NAMALWA (cell line): ENCODE data around the gene AMDHD1.
"Not testable (repeated sequence)": the region's sequence is repeated elsewhere in the genome, so short reads cannot be mapped to it uniquely, and the experiment has no call there.

ENCODE experiments used
- DNase-seq: peaks from one replicate; pipeline ENCODE4 v3.0.0-alpha.2; 2015; ENCODE audit warnings: low spot score

The AMDHD1 gene

DNA sequence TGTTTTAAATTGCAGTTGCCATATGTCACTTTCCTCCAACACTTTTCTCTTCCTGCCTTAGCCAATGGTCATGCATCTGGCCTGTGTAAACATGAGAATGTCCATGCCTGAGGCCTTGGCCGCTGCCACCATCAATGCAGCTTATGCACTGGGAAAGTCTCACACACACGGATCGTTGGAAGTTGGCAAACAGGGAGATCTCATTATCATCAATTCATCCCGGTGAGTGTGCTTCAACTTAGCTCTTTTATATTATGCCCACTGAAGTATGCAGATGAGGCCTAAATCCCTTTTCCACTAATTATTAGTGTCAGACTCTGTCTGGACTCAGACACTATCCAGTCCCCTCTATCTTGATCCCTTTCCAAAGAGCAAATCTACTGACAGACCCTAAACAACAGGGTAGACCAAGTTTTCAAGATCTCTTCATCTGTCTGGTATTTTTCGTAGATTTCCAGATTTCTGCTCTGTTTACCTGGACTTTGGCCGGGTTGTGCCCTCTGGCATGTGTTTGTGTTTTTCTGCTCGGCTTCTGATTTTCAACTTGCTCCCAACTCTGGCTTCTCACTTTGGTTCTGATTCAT is 23.2 kb downstream of the AMDHD1 start:
- no peak for DNase-seq

GRCh38 chr12:95967301-95967700 is 24.2 kb downstream of the AMDHD1 start:
- no peak for DNase-seq

DNA sequence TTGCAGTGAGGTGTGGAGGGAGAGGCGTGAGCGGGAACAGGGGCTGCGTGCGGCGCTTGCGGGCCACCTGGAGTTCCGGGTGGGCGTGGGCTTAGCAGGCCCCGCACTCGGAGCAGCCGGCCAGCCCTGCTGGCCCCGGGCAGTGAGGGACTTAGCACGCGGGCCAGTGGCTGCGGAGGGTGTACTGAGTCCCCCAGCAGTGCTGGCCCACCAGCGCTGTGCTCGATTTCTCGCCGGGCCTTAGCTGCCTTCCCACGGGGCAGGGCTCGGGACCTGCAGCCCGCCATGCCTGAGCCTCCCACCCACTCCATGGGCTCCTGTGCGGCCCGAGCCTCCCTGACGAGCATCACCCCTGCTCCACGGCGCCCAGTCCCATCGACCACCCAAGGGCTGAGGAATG is 26.0 kb downstream of the AMDHD1 start:
- DNase-seq: not testable (repeated sequence)

DNA sequence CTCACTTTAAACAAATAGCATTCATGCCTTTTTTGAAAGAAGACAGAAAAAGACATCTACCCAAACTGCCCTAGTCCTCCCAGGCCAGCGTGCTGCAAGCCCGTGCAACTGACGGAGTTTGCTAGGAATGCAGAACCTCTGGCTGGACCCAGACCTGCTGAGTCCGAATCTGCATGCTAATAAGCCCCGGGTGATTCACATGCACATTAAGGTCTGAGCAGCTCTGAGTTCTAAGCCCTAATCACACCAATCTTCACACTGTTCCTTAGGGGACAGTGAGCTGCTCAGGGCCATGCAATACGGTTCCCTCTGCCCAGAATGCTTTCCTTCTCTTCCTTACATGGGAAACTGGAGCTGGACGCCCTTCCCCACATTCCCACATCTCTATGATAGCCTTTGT is 27.8 kb downstream of the AMDHD1 start:
- no peak for DNase-seq

DNA sequence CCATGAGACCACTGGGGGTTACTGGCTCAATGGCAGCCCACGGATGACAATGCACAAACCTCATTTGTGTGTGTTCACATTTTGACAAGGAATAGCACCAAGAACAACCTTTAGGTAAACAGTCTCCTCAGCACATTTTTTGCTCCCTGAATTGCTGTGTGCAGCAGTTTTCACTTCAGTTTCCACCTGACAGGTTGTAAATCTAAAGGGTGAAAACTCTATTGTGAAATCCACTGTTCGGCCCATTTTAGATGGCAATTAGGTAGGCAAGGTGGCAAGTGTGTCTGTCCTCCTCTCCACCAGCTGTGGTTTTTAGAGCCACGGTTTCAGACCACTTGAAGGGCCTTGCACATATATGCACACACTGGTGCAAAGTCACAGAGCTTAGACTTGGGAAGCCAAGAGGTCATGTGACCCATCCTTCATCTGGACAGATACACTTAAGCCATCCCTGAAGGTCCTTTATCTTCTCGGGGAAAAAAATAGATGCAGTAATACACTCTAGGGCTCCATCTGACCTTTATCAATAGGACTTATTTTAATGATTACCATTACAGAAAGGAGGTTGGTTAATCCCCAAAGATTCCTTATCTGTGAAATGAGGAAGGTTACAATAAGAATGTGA is 29.8 kb downstream of the AMDHD1 start:
- DNase-seq: no peak

- DNase-seq: no peak
These were observed 31.2 kb downstream of the AMDHD1 start for GRCh38 chr12:95974358-95974757.

- DNase-seq: no peak
These were observed 32.4 kb downstream of the AMDHD1 start for GRCh38 chr12:95975491-95975890.

- no peak for DNase-seq
These were observed 33.3 kb downstream of the AMDHD1 start for GRCh38 chr12:95976416-95976832.

DNA sequence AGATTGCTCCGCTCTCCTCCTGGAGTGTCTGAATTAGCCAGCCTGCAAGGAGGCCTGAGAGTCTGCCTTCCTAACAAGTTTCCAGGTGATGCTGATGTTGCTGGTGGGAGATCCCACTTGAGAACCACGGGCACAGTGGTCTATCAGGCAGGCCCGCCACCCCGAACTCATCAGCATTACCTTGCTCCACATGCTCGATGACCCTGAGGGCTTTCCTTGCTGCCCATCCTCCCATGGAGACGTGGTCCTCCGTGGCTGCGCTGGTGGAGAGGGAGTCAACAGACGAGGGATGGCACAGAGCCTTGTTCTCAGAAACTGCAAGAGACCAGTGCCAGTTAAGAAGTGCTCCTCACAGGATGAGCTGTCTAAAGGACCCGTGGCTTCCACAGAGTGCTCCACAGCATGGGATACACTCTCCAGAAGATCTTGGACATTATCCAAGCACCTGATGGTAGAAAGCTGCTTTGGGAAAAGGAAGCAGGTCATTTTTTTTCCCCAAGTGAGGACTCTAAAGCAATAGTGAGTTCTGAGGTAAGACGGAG is 34.7 kb downstream of the AMDHD1 start:
- no peak for DNase-seq

DNA sequence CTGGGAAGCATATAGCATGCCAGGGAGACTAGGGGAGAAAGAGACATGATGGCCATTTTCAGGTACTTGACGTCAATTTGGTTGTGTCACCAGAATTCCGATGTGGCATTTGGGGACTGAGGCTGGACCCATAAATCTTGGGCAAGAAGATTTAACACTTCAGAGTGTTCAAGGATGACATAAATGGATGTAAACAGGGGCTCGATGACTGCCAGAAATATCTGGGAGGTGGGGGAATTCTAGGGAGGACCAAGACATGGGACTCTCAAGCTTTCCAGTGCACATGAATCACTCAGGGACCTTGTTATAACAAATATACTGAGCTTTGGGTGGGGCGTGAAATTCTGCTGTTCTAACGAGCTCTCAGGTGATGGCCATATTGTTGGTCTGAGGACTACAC is 35.2 kb downstream of the AMDHD1 start:
- no peak for DNase-seq

DNA sequence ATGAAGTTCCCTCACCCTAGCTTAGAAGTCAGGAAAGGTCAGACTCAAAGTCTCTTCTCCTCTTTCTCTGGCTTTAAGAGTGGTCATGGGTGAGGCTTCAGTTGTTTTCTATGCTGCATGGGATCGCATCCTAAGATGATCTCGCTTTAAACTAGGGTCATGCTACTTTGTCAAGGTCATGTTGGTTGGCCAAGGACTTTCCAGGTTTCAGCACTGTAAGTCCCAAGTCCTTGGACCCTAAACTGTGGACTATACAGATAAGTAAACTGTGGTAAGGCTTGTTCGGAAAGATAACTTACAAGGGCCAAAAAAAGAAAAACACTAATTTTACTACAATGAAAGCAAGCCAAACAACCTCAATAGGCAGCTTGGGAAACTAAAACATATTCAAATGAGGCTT is 35.6 kb downstream of the AMDHD1 start:
- DNase-seq: no peak

DNA sequence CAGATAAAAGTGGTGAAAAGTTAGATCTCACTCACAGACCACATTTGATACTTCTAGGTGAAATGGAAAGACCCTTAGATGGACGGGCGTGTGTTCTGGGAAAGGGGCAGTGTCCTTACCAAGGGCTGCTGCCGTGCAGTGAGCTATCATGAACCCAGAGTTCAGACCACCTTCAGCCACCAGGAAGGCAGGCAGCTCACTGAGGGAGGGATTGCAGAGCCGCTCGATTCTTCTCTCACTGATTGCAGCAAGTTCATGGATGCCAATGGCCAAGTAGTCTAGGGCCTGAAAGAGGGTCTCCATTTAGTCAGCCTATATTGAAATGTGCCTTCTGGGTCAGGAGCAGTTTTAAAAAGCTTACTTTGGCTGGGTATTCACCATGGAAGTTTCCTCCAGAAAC is 37.3 kb downstream of the AMDHD1 start:
- DNase-seq: no peak

DNA sequence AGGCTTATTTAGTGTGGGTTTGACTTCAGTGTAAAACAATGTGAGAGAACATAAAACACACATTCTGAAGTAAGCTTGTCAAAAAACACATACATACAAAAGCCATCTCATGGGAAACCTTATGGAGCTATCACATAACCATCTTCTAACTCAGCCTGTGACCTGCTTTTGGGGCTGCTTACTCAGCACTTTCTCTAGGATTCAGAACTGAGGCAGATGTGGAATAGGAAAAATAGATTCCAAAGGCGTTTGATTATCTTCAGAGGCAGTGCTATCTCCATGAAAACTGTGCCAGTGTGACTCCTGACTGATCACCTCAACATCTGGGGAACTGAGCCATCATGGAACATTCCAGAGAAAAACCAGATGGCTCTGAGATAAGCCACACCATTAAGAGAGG is 39.5 kb downstream of the AMDHD1 start:
- DNase-seq: no peak

DNA sequence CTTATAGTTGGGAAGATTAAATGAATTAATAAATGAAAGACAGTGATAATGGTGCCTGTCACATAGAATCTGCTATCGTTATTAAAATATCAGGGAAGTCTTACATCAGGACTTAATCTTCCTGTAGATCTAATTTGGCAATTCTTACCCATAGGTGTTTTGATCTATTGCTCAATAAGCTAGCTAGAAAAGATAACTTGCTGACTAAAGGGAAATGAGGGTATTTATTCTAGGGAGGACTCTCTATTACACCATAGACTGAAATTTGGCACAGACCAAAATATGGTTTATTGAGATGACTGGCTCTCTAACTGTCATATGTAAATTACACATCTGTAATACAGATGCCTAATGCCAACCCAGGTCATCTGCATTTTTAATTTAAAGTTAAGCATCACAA is 41.6 kb downstream of the AMDHD1 start:
- no peak for DNase-seq

GRCh38 chr12:95986635-95987570 is 43.8 kb downstream of the AMDHD1 start:
- DNase-seq: no peak

- DNase-seq: no peak
These were observed 45.6 kb downstream of the AMDHD1 start for GRCh38 chr12:95988506-95989275.

DNA sequence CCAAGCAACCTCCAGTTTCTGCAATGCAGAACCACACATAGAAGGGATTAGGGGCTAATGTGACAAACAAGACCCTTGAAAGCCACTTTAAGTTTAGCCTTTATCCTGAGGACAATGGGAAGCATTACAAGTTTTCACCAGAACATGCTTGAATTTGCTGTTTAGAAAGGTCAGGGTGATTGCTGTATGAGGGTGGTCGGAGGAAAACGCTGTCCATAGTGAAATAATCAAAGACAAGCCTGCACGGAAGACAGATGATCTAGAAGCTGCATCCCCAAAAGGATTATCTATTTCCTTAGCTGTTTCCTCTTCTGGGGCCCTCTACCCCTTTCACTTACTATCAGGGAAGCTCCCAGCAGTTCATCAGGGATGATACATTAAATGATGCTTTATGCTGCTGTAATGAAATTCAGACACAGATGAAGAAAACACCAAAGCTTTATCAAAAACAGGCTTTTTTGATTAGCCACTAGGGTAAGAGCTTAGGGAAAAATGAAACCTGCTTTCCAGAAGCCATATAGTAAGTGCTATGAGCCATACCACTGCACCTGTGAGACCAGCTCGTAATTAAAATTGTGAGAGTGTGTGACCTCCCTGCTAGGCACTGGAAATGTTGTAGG is 46.5 kb downstream of the AMDHD1 start:
- DNase-seq: no peak

GRCh38 chr12:95990136-95990535 is 47.0 kb downstream of the AMDHD1 start:
- no peak for DNase-seq

DNA sequence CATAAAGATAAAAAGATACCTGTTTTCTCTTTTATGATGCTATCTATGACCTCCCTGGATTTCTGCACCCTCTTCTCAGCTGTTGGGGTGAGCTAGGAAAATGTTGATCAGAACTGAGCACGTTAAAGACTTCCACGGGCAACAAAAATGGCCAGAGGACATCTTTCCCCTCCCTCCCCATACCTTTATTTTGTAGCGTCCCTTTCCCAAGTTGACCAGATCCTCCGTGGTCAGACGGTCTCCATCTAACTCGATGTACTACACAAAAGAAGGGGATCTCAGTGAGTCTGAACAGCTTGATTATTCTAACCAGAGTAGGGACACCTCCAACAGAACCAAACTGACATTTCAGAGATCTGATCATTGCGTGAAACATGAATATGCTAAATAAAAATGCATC is 50.8 kb downstream of the AMDHD1 start:
- no peak for DNase-seq

GRCh38 chr12:95994476-95994875 is 51.3 kb downstream of the AMDHD1 start:
- no peak for DNase-seq

- DNase-seq: no peak
These were observed 52.3 kb downstream of the AMDHD1 start for GRCh38 chr12:95995238-95996031.
